Spleen (tissue), 11 donors: ENCODE data around the gene MAN2A2. TPM values are rescaled to one million over a fixed set of nuclear protein-coding genes. Genes with fewer than 3 reads are reported as not detected.

Experiments used
- DNase-seq: peaks from one replicate; pipeline ENCODE4 v3.0.0-alpha.2; 2020
- H3K27ac ChIP-seq, 8 donors: fragments of 200-600 bp; sonication (generic) in 7 of 8; 1 replicate in 4 of 8; 2 replicates in 4 of 8; pipeline versions ENCODE4 v1.5.0 to v1.8.0; 2016 to 2021; ENCODE audit warnings: inconsistent platforms in 4 of 8, mild to moderate bottlenecking in 4 of 8, moderate library complexity in 1 of 8
- H3K27me3 ChIP-seq, 7 donors: fragments of 200-600 bp; sonication (generic) in 6 of 7; replicated peaks in 1 of 7; 1 replicate in 4 of 7; 2 replicates in 3 of 7; pipeline versions ENCODE4 v1.5.0 to v1.8.0; 2016 to 2021; ENCODE audit warnings: inconsistent platforms in 3 of 7, mild to moderate bottlenecking in 1 of 7
- H3K36me3 ChIP-seq, 6 donors: fragments of 200-600 bp; sonication (generic) in 5 of 6; 1 replicate in 4 of 6; 2 replicates in 2 of 6; pipeline versions ENCODE4 v1.5.0 to v1.8.0; 2016 to 2021; ENCODE audit warnings: inconsistent platforms in 2 of 6
- H3K4me1 ChIP-seq, 6 donors: fragments of 200-600 bp; sonication (generic) in 5 of 6; 1 replicate in 3 of 6; 2 replicates in 3 of 6; pipeline versions ENCODE4 v1.5.0 to v1.8.0; 2016 to 2021; ENCODE audit warnings: inconsistent platforms in 3 of 6
- H3K4me3 ChIP-seq, 8 donors: fragments of 200-600 bp; sonication (generic) in 7 of 8; 1 replicate in 4 of 8; 2 replicates in 4 of 8; pipeline versions ENCODE4 v1.5.0 to v1.8.0; 2016 to 2021; ENCODE audit warnings: inconsistent platforms in 4 of 8, mild to moderate bottlenecking in 4 of 8, moderate library complexity in 2 of 8
- H3K9me3 ChIP-seq, 8 donors: fragments of 200-600 bp; sonication (generic) in 7 of 8; 1 replicate in 4 of 8; 2 replicates in 4 of 8; pipeline versions ENCODE4 v1.5.0 to v1.8.0; 2016 to 2021; ENCODE audit warnings: inconsistent platforms in 4 of 8
- POLR2A ChIP-seq, 3 donors: fragments of 450-650 bp; IDR thresholded peaks; one replicate each; pipeline ENCODE4 v1.5.1; 2017; ENCODE audit warnings: antibody characterized with exemption in 3 of 3, mild to moderate bottlenecking in 1 of 3
- POLR2AphosphoS5 ChIP-seq, 3 donors: sonication (generic); formaldehyde crosslinking; IDR thresholded peaks; one replicate each; pipeline ENCODE4 v1.5.1; 2017; ENCODE audit warnings: antibody characterized with exemption in 3 of 3
- WGBS, 5 donors: extraction: QIAGEN DNeasy Blood & Tissue Kit in 3 of 5; methylation state at CpG; one replicate each; pipeline versions ENCODE4 v1.1.5 to v1.1.7; 2013 to 2018; 5-methylcytosine and 5-hydroxymethylcytosine counted together
- intact Hi-C: fragments of 100-400 bp; cut with DNase I; formaldehyde crosslinking; loops from one replicate; pipeline ENCODE4 v1.15.0; 2023; ENCODE audit warnings: low total_unique reads
- polyA plus RNA-seq, 3 donors: library from polyadenylated mRNA; stranded (reverse); fragments of 200-250 nt; gene quantifications; one replicate each; pipeline ENCODE4 v1.2.1, GENCODE V29; 2013
- total RNA-seq, 7 donors: library from RNA; depleted of rRNA in 3 of 7; stranded (reverse); fragments of >200 nt in 3 of 7; fragmentation: NEBNext Ultra II Directional in 4 of 7; extraction: Animal tissue kit (Norgen Biotek cat#: 25700) in 4 of 7; gene quantifications; one replicate each; pipeline versions ENCODE4 v1.1.0 to v1.2.1, GENCODE V29; 2016 to 2021
- TF ChIP-seq, protein P1 (sequence below), 11 experiments: fragments of 200-600 bp in 7 of 11; fragments of 450-650 bp in 4 of 11; sonication (generic) in 4 of 11; IDR thresholded peaks in 8 of 11; conservative IDR thresholded peaks in 3 of 11; 1 replicate in 7 of 11; 2 replicates in 4 of 11; pipeline versions ENCODE4 v1.4.0 to v1.8.0; 2016 to 2021; ENCODE audit warnings: antibody characterized with exemption in 11 of 11, inconsistent platforms in 4 of 11, mild to moderate bottlenecking in 1 of 11
- donor health status: healthy with polysubstance abuse.
- donor health status: DM: no; HTN: no; CAD: no; lungs with moderate emphysema.
- donor health status: DM: no; HTN: no; CAD: no.
- donor health status: Bipolar disorder and iron deficiency.
- donor health status: healthy.
- donor health status: DM: no; HTN: no; CAD: no.
- donor health status: DM: yes; HTN: yes; CAD: no.

MAN2A2 gene
- total and polyA plus RNA-seq, 10 donors, result 13.7 to 167 (median 110) TPM

DNA sequence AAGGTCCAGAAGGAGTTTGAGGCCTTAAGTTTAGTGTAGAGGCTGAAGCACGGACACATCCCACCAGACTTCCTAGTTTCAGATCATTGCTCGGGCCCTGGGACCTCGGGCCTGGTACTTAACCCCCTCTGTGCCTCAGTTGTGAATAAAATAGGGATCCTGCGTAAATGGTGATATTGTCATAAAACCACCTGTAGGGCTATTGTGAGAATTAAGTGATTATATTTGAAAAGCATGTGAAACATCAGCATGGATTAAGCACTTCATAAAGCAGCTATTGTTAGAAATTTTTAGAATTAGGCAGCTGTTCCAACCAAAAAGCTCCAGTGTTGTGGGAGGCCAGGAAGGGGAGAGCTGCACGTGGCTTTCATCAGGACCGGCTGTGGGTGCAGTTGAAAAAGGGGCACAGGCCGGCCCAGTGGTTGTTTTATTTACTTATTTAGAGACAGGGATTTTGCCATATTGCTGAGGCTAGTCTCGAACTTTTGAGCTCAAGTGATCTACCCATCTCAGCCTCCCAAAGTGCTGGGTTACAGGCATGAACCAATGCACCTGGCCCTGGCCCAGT is 56.0 kb downstream of the MAN2A2 start:
- Histone ChIP-seq H3K27me3 (no peaks in the 10 kb centered on the region), H3K4me3 (no peak overlapping the region), H3K4me1 (peaks cover 14 to 35% (median 30%) of the 10 kb centered on the region in 6 donors), H3K9me3 (no peaks in the 10 kb centered on the region), H3K36me3 (peaks cover 0 to 65% (median 35%) of the 10 kb centered on the region in 6 donors), H3K27ac (no peak overlapping the region)
- TF ChIP-seq POLR2AphosphoS5 (IDR thresholded peaks at IDR 0.05), result no peak
- no peak for TF ChIP-seq POLR2A (IDR thresholded peaks at IDR 0.05)
- TF ChIP-seq, protein P1, sequence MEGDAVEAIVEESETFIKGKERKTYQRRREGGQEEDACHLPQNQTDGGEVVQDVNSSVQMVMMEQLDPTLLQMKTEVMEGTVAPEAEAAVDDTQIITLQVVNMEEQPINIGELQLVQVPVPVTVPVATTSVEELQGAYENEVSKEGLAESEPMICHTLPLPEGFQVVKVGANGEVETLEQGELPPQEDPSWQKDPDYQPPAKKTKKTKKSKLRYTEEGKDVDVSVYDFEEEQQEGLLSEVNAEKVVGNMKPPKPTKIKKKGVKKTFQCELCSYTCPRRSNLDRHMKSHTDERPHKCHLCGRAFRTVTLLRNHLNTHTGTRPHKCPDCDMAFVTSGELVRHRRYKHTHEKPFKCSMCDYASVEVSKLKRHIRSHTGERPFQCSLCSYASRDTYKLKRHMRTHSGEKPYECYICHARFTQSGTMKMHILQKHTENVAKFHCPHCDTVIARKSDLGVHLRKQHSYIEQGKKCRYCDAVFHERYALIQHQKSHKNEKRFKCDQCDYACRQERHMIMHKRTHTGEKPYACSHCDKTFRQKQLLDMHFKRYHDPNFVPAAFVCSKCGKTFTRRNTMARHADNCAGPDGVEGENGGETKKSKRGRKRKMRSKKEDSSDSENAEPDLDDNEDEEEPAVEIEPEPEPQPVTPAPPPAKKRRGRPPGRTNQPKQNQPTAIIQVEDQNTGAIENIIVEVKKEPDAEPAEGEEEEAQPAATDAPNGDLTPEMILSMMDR (IDR thresholded peaks at IDR 0.05 in 8 of 11, conservative IDR thresholded peaks at IDR 0.05 in 3 of 11), result no peak
- intact Hi-C loops, result no loop called here
- DNase-seq, result no peak
- WGBS, 5 donors, result 87 to 94% (median 91%) methylated on average over 8 of the region's 8 CpGs

DNA sequence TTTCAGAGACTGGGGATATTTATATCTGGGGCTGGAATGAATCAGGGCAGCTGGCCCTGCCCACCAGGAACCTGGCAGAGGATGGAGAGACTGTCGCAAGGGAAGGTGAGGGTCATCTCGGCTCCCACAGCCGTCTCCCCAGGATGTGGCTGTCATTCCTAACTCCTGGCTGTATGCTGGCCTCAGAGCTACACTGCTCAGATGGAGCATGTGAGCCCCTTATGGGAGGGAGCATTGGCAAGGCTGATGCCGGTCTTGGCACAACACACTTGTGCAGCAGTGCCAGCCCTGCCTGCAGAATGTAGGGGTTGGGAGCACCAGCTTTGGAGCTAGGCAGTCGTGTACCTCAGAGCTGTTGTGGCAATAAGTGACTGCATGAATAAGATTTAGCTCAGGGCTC is 56.8 kb downstream of the MAN2A2 start:
- Histone ChIP-seq H3K27me3 (no peaks in the 10 kb centered on the region), H3K4me3 (no peak overlapping the region), H3K36me3 (peaks cover 0 to 73% (median 37%) of the 10 kb centered on the region in 6 donors), H3K4me1 (peaks cover 14 to 29% (median 24%) of the 10 kb centered on the region in 6 donors), H3K9me3 (no peaks in the 10 kb centered on the region), H3K27ac (no peak overlapping the region)
- WGBS, 5 donors, result 79 to 91% (median 89%) methylated on average over 4 to 5 of the region's 5 CpGs
- intact Hi-C loops, result loop anchor here (10.0 kb wide), 1 partner anchor 305 kb away; no protein-coding TSS in a partner anchor
- TF ChIP-seq POLR2AphosphoS5 (IDR thresholded peaks at IDR 0.05) (no peak), POLR2A (IDR thresholded peaks at IDR 0.05) (no peak)
- TF ChIP-seq, protein P1 (IDR thresholded peaks at IDR 0.05 in 8 of 11, conservative IDR thresholded peaks at IDR 0.05 in 3 of 11), result no peak
- DNase-seq, result no peak

DNA sequence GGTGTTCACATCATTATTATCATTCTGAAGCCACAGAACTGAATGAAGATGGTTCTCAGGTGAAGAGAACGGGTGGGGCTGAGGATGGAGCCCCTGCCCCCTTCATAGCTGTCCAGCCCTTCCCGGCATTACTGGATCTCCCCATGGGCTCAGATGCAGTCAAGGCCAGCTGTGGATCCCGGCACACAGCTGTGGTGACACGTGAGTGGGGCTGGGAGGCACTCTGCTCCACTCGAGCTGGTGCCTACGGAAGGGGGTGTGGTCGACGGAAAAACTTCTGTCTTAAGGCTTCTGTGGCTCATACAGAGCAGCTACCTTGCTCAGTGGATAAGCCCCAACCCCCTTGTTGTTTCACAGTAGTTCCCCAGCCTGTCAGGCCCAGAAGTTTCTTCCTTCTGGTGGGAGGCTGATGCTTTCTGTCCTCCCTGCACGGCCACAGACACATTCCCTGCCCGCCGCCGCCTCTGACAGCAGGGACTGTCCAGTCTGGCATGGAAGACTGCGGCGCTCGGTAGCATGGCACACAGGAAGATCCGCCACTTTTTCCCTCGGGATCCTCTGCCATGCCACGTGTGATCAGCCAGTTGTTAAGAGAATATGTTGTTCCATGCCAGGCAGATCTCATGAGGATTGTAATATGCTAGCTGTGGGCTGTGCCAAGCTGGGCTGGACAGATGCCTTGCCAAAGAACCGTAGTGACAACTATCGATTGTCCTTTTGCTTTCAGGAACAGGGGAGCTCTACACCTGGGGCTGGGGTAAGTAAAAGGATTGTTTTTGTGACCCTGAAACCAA is 57.4 kb downstream of the MAN2A2 start:
- H3K27ac ChIP-seq, result no peak overlapping the region
- intact Hi-C loops, result loop anchor here (10.0 kb wide), 1 partner anchor 304 kb away; no protein-coding TSS in a partner anchor

More for the DNA sequence above, 57.4 kb downstream of the MAN2A2 start:
- peaks cover 10 to 24% (median 20%) of the 10 kb centered on the region in 6 donors for H3K4me1 ChIP-seq
- no peak for TF ChIP-seq POLR2AphosphoS5 (IDR thresholded peaks at IDR 0.05)
- TF ChIP-seq, protein P1 (IDR thresholded peaks at IDR 0.05 in 8 of 11, conservative IDR thresholded peaks at IDR 0.05 in 3 of 11), result no peak
- no peak for TF ChIP-seq POLR2A (IDR thresholded peaks at IDR 0.05)
- peaks cover 0 to 79% (median 38%) of the 10 kb centered on the region in 6 donors for H3K36me3 ChIP-seq
- H3K4me3 ChIP-seq, result no peak overlapping the region
- H3K9me3 ChIP-seq, result no peaks in the 10 kb centered on the region
- DNase-seq, result no peak
- 91 to 95% (median 93%) methylated on average over 20 of the region's 20 CpGs for WGBS, 5 donors
- H3K27me3 ChIP-seq, result no peaks in the 10 kb centered on the region
